Esophagus muscularis mucosa (tissue), 4 donors: ENCODE data around the gene TM9SF3.

Source experiments
- CTCF ChIP-seq, 3 experiments: fragments of 200-600 bp in 2 of 3; fragments of 450-650 bp in 1 of 3; sonication (generic) in 2 of 3; IDR thresholded peaks; one replicate each; pipeline ENCODE4 v1.5.1; 2017 to 2019; ENCODE audit warnings: antibody characterized with exemption in 3 of 3, mild to moderate bottlenecking in 2 of 3, moderate library complexity in 1 of 3
- EP300 ChIP-seq: sonication (generic); formaldehyde crosslinking; IDR thresholded peaks from one replicate; pipeline ENCODE4 v1.6.1; 2017; ENCODE audit warnings: antibody characterized with exemption
- POLR2A ChIP-seq: fragments of 450-650 bp; IDR thresholded peaks from one replicate; pipeline ENCODE4 v1.6.1; 2017; ENCODE audit warnings: antibody characterized with exemption, moderate library complexity, mild to moderate bottlenecking, low read depth

- TF ChIP-seq CTCF (IDR thresholded peaks at IDR 0.05) (no peak), EP300 (no peak), POLR2A (no peak)
Measured at GRCh38 chr10:96488161-96488935, 98.5 kb downstream of the TM9SF3 start.
